ENCODE results near the gene PDIA4.
"Not testable (repeated sequence)": the region's sequence is repeated elsewhere in the genome, so short reads cannot be mapped to it uniquely, and the experiment has no call there.

The PDIA4 gene, protein sequence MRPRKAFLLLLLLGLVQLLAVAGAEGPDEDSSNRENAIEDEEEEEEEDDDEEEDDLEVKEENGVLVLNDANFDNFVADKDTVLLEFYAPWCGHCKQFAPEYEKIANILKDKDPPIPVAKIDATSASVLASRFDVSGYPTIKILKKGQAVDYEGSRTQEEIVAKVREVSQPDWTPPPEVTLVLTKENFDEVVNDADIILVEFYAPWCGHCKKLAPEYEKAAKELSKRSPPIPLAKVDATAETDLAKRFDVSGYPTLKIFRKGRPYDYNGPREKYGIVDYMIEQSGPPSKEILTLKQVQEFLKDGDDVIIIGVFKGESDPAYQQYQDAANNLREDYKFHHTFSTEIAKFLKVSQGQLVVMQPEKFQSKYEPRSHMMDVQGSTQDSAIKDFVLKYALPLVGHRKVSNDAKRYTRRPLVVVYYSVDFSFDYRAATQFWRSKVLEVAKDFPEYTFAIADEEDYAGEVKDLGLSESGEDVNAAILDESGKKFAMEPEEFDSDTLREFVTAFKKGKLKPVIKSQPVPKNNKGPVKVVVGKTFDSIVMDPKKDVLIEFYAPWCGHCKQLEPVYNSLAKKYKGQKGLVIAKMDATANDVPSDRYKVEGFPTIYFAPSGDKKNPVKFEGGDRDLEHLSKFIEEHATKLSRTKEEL

DNA sequence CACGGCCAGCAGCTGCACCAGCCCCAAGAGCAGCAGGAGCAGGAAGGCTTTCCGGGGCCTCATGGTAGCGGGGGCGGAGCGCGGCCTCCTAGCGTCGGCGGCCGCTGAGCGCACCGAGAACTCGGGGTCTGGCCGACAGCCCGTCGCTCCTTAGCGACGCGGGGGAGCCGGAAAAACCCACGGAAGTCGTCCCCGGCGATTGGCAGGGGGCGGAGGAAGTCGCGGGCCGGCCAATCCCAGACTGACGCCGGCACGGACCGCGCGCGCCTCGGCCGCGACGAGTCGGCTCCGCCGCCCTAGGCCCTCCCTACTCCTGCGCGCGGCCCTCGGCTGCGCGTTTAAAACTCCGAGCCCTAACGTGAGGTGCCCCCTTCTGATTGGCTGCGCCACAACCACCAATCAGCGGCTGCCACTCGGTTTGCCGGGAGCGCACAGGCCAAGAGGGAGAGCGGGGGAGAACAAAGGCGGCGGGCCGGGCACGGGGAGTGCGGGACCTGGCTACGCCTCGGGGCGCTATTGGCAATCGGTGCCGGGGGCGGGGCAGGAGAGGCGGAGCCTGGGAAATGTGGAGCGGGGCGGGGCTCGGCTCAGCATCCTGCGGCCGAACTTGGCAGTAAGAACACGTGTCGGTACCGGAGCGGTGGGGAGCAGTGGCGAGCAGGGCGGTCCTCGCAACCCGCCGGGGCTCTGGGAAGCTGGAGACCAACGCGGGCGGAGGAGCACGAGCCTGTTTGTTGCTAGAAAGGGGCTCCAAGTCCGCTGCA, at the start of gene PDIA4:
Gene PDIA4 (minus strand): TSS at position 160 of the 764 bp plus-strand sequence. CDS start 97 bp downstream, at position 63.
- peak; percentile 100 for DNase-seq

DNA sequence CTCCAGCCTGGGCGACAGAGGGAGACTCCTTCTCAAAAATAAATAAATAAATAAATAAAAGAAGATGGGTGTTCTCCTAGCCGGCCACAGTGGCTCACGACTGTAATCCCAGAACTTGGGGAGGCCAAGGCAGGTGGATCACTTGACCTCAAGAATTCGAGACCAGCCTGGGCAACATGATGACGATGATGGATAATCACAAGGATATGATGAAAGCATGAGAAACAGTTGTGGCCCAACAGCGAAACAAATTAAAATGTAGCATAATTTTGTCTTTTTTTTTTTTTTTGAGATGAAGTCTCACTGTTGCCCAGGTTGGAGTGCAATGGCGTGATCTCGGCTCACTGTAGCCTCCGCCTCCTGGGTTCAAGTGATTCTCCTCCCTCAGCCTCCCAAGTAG, 49.3 kb upstream of the PDIA4 start:
- DNase-seq: no peak

DNA sequence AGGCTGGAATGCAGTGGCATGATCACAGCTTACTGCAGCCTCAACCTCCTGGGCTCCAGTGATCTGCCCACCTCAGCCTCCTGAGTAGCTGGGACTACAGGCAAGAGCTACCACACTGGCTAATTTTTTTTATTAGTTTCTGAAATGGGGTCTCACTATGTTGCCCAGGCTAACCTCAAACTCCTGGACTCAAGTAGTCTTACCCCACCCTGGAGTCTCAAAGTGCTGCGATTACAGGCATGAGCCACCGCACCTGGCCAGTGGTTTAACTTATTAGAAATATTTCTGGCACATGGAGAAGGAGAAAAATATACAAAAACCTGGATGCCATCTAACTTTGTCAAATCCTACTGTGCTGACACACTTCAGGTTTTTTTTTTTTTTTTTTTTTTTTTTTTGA, 47.0 kb upstream of the PDIA4 start:
- DNase-seq: no peak

DNA sequence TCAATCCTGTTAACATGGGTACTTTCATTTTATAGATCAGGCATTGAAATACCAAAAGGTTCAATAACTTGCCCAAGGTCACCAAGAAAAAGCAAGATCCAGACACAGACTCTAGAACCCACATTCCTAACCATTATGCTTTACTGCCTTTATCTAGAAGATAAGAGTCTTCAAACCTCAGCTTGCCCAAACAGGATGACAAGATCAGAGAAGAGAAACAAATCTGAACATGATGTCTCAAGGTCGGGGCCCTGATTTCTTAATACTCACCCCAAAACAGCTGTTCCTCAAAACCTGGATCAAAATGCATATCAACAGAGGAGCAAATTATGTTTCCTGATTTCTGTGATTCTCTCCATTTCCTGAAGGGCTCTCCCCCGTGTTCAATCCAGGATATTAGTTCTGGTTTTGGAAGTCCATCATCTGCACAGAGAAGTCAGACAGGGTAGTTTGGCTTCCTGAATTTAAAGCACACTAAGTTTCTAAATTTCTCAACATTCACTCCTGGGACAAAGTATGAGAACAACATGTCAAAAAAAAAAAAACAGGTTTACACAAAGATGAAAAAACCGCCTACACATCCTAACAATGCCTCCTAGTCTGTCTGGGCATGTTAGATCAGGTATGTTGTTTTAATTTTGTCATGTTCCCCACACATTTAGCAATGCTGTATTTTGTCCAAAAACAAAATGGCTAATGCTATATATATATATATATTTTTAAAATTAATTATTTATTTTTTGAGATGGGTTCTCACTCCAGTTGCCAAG, 46.0 kb upstream of the PDIA4 start:
- DNase-seq: no peak

DNA sequence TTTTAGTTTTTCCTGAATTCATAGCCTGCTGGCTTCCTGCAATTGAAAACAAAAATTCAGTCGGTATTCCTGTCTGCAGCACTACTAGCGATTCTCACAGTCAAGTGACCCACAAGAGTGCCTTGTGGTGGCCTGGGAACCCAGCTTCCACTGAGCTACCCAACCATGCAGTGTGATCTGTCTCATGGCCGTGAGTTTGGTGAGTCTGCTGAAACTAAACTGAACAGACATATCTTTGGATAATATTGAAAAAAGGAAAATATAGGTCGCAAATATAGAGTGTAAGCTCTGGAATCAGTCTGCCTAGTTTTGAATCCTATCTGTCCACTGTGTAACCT, 44.1 kb upstream of the PDIA4 start:
- DNase-seq: no peak

DNA sequence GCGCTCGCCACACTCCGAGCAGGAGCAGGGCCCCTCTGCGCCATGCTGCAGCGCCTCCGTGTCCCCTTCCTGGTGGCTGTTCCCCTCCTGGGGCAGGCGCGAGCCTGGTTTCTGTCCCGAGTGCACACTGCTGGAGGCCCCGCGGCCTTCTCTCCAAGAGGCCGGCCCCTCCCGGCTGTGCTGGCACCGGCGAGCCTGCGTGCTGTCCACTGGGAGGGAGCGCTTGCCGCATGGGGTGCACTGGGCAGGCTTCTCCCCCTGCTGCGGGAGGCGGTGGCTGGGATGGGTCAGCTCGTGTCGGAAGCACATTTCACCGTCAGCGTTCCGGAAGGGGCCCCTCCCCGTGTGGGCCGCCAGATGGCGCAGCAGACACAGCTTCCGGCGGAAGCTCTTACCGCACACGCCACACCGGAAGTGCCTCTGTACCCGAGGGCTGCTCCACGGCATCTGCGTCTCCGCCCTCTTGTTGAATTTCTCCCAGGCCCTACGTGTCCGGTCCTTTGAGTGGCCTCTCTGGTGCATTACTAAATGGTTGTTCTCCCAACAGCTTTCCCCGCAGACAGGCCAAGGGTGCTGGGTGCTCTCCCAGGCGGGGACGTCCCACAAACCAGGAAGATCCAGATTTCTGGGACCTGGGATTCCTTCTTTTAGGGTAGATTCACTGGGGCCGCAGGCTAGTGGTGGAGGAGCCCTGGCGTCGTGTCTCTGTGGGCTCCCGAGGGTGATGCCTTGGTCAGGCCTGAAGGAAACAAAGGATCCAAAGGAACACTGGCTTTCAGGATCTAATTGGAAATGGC, 43.5 kb upstream of the PDIA4 start:
- peak; percentile 63 for DNase-seq

DNA sequence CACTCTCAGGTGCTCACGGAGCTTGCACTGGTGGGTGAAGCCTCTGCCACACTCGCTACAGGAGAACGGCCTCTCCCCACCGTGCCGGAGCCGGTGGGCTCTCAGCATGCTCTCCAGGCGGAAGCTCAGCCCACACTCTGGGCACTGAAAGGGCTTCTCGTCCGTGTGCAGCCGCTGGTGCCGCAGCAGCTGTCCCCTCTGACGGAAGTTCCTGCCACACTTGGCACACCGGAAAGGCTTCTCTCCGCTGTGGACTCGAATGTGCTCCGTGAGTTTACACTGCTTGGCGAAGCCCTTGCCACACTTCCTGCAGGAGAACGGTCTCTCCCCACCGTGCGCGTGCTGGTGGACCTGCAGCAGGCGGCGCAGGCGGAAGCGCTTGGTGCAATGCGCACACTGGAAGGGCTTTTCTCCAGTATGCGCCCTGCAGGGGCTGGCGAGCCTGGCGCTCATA, 42.9 kb upstream of the PDIA4 start:
- DNase-seq: no peak

DNA sequence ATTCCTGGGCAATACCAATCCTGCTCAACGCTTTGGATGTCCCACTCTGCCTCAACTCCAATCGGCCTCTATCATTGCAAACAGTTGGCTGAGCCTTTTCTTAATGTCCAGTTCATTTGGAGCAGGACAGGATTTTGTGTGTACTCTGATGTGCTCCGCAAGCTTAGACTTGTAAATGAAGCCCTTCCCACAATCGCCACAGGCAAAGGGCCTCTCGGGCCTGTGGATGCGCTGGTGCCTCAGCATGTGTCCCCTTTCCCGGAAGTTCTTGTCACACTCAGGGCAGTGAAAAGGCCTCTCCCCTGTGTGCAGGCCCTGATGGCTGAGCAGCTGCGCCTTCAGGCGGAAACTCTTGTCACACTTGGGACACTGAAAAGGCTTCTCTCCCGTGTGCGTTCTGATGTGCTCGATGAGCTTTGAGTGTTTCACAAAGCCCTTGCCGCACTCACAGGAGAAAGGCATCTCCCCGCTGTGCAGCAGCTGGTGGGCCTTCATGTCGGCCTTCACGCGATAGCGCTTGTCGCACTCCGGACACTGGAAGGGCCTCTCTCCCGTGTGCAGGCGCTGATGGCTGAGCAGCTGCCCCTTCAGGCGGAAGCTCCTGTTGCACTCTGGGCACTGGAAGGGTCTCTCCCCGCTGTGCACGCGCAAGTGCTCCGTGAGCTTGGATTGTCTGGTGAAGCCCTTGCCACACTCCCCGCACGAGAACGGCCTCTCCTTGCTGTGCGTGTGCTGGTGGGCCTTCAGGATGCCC, 42.2 kb upstream of the PDIA4 start:
- no peak for DNase-seq

DNA sequence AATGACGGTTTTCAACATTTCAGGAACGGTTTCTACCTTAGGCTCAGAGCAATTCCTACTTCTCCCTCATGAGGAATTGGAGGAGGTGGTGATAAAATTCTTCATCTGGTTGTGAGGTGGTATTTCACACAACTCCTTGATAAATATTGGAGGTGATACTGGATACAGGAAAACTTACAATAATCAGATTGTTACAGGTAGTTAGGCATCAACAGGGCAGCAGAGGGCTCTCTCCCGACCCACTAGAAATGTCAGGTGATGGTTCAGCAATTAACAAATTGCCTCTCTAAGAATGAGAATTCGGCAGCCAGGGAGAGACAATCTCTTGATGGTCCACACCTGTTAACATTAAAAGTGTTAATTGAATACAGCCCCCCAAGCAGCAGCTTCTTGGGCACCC, 39.6 kb upstream of the PDIA4 start:
- peak; percentile 17 for DNase-seq

DNA sequence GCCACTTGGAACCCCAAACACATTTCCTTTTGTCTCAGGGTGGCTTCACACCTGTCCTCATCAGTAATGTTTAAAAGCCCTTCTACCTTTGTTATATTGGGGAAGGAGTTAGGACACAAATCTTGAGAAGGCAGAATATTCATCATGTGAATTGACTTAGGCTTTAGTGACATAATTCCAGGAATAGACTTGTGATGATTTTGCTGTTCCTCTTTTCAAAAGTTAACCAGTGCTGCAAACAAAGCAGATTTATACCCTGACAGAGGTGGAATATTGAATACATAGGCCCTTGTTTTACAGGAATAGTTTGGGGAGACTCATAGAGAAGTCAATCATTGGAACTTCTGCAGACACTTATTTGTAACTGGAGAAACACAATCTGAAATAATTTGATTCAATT, 35.2 kb upstream of the PDIA4 start:
- no peak for DNase-seq

DNA sequence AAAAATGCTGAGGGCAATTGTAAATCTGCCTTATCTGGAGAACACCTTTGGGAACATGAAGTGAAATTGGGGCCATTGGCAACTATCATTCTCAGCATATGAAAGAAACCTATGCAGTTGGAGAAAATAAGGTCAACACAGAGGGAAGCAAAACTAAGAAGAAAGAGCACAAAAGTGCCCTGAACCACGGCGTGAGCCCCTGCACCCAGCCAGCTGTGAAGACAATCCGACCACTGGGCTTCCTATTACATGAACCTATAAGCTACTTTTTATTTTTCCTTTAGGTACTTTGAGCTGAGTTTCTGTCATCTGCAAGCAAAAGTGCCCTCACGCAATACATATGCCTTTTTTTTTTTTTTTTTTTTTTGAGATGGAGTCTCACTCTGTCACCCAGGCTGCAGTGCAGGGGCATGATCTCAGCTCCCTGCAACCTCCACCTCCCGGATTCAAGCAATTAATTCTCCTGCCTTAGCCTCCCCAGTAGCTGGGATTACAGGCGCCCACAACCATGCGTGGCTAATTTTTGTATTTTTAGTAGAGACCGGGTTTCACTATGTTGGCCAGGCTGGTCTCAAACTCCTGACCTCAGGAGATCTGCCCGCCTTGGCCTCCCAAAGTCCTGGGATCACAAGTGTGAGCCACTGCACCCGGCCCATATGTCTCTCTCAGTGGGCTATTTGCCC, 34.1 kb upstream of the PDIA4 start:
- not testable (repeated sequence) for DNase-seq

DNA sequence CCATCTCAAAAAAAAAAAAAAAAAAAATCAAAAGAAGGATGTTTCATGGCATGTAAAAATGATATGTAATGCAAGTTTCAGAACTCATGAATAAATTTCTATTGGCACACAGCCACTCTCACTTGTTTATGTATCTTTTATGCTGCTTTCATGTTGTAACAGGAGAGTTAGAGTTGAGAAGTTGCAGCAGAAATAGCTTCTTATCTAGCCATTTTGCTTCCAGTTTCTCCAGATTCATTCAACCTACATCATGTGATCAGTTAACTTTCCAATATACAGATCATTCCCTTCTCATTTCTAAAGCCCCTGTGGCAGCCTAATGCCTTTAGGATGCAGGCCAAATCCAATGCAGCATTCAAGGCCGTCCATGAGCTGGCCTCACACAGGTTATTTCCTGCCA, 31.9 kb upstream of the PDIA4 start:
- DNase-seq: no peak

DNA sequence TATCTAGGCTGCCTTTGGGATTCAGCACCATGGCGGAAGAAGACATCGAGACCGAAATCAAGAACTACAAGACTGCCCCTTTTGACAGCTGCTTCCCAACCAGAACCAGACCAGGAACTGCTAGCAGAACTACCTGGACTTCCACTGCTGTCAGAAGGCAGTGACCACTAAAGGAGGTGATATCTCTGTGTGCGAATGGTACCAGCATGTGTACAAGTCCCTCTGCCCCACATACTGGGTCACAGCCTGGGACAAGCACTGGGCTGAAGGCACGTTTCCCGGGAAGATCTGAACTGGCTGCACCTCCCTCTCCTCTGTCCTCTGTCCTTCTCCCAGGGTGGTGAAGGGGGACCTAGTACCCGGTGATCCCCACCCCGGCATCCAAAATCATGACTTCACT, 25.6 kb upstream of the PDIA4 start:
- DNase-seq: no peak

DNA sequence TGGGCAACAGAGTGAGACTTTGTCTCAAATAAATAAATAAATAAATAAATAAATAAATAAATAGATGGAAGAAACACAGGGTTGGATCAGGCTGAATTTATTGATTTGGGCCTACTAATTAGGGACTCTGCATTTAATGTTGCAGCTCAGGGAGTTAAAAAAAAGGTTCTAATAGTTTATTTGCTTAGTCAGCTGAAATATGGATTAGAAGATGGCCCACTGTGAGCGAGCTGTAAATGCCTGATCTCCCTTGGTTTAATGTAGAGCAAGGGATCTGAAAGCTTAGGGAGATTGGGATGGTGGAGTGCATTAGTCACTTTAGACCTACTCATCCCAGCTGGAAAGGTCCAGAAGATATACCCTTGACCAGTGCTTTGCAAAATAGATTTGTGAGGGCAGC, 25.1 kb upstream of the PDIA4 start:
- DNase-seq: no peak

DNA sequence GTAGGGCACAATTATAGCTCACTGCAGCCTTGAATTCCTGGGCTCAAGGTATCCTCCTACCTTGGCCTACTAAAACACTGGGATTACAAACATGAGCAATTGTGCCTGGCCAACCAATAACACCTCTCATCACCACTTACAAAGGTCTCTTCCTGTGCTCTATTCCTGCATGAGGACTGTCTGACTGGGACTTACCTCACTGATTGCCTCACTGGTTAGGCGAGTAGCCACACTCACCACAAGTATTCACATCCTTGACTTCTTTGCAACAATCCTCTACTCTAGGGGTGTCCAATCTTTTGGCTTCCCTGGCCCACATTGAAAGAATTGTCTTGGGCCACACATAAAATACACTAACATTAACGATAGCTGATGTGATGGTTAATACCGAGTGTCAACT, 22.6 kb upstream of the PDIA4 start:
- DNase-seq: no peak

DNA sequence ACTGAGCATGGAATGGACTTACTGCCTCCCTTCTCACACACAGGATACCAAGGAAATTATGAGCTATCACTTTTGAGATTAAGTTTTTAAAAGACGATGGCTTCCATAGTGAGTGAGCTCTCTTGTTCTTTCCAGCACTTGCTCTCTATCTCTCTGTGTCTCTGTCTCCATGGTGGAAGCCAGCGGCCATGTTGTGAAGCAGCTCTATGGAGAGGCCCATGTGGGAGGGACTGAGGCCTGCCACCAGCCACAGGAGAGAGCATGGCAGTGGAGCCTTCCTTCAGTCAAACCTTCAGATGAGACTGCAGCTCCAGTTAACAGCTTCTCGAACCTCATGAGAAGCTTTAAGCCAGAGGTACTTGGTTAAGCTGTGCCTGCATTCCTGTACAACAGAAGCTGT, 20.5 kb upstream of the PDIA4 start:
- DNase-seq: no peak

DNA sequence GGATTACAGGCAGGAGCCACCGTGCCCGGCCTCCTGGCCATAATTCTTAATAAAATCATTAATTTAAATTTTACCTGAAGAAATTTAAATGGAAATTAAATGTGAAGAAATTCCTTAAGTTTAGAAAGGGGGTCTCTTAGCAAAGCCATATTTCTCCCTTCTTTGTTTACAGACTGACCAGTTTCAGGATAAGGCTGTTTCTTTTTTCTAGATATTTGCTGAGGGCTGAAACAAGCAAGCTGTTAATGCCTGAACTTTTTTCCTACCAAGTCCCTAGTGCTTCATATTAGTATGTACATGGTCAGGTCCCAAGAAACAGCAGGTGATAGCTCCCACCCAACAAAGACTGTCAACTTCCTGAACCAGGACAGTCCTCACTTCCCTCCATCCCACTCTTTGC, 18.1 kb upstream of the PDIA4 start:
- DNase-seq: no peak

DNA sequence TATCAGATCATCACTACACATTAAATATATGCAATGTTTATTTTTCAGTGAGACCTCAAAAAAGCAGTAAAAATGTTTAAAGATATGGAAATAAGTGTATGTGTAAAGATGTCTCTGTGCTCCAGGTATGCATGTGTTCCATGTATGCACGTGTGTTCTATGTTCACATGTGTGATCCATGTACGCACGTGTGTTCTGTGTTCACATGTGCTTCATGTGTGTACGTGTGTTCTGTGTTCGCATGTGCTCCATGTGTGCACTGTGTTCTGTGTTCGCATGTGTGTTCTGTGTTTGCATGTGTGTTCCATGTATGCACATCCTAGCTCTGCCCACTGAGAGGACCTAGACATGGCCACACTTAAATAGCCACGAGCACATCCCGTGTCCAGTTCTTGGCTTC, 15.6 kb upstream of the PDIA4 start:
- DNase-seq: no peak

DNA sequence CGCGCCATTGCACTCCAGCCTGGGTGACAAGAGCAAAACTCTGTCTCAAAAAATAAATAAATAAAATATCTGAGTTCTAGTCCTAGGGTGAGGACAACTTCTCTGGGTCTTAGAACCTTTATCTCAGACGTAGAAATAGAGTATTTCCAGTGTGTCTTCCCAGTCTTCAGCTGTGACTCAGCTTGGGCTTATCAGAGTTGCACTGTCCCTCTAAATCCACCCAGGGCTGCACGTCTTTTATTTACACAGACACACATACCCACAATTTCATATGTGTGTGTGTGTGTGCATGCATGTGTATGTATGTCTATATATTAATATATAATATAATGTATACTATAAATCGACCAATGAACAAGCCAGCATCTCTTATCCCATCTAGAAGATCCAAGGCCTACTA, 13.0 kb upstream of the PDIA4 start:
- no peak for DNase-seq

DNA sequence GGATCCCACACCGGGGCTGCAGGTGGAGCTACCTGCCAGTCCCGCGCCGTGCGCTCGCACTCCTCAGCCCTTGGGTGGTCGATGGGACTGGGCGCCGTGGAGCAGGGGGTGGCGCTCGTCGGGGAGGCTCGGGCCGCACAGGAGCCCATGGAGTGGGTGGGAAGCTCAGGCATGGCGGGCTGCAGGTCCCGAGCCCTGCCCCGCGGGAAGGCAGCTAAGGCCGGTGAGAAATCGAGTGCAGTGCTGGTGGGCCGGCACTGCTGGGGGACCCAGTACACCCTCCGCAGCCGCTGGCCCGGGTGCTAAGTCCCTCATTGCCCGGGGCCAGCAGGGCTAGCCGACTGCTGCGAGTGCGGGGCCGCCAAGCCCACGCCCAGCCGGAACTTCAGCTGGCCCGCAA, 10.3 kb upstream of the PDIA4 start:
- DNase-seq: not testable (repeated sequence)

DNA sequence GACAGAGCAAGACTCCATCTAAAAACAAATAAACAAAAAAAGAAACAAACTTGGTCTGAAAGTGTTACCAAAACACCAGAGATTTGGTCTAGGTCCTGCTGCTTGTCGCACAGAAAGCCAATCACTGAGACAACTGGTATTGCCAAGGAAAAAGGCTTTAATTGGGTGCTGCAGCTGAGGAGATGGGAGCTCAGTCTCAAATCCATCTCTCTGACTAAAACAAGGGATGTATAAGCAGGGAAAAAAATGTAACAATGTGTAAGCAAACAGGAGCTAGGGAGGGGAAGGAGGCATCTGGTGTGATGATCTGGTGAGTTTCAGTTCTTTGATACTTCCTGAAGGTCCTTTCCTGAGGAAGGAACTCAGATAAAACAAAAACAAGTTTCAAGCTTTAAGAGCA, 8.4 kb upstream of the PDIA4 start:
- DNase-seq: no peak

All from CD4-positive, alpha-beta T cell treated with Interleukin-6 for 4 hours (primary cell).